T-cell (primary cell): Measurements from ENCODE around the gene ATG4C. TPM values are rescaled to one million over a fixed set of nuclear protein-coding genes. Genes with fewer than 3 reads are reported as not detected.

Experiments used
- ATAC-seq, 4 experiments: fragments of 200-7000 bp in 3 of 4; fragments of 150-1000 bp in 1 of 4; cut with Tn5 transposase; replicated peaks in 1 of 4; 1 replicate in 3 of 4; 2 replicates in 1 of 4; pipeline ENCODE4 v1.10.0; 2021; ENCODE audit warnings: moderate library complexity in 3 of 4, mild to moderate bottlenecking in 2 of 4, moderate number of reproducible peaks in 1 of 4
- CTCF ChIA-PET, 2 donors: fragments of 300-600 bp; sonication (Branson Sonifier 250); formaldehyde crosslinking; loops; one replicate each; lab custom pipeline; 2022; ENCODE audit warnings: antibody characterized with exemption in 2 of 2; lab: Charles Lee
- POLR2A ChIA-PET, 2 donors: fragments of 300-600 bp; sonication (Branson Sonifier 250); formaldehyde crosslinking; loops; one replicate each; lab custom pipeline; 2022; ENCODE audit warnings: antibody characterized with exemption in 2 of 2; lab: Charles Lee
- DNase-seq, 35 experiments: peaks; one replicate each; pipeline versions ENCODE4 v3.0.0 to v3.0.0-alpha.2; 2013 to 2023
- H3K27ac ChIP-seq: one replicate; pipeline ENCODE4 v1.5.1; 2013; ENCODE audit warnings: low read length
- H3K27me3 ChIP-seq, 2 experiments: replicated peaks in 1 of 2; 1 replicate in 1 of 2; 2 replicates in 1 of 2; pipeline versions ENCODE4 v1.6.1 to v1.7.0; 2013; ENCODE audit warnings: low read length in 1 of 2, mixed read lengths in 1 of 2; ENCODE audit not compliant: control insufficient read depth in 2 of 2, insufficient read depth in 2 of 2; ENCODE audit errors: extremely low read depth in 1 of 2
- H3K36me3 ChIP-seq, 2 donors: 1 replicate in 1 of 2; 2 replicates in 1 of 2; pipeline versions ENCODE4 v1.6.1 to v1.7.0; 2013; ENCODE audit warnings: low read length in 1 of 2; ENCODE audit not compliant: control insufficient read depth in 2 of 2, insufficient read depth in 1 of 2; ENCODE audit errors: extremely low read depth in 1 of 2
- H3K4me1 ChIP-seq, 2 experiments: 1 replicate in 1 of 2; 2 replicates in 1 of 2; pipeline versions ENCODE4 v1.6.1 to v1.7.0; 2013; ENCODE audit warnings: low read length in 2 of 2, mixed read lengths in 1 of 2; ENCODE audit not compliant: insufficient read depth in 2 of 2, control insufficient read depth in 1 of 2; ENCODE audit errors: extremely low read depth in 1 of 2
- H3K4me3 ChIP-seq, 2 donors: 1 replicate in 1 of 2; 2 replicates in 1 of 2; pipeline versions ENCODE4 v1.5.1 to v1.7.0; 2013; ENCODE audit warnings: mild to moderate bottlenecking in 2 of 2, low read length in 1 of 2, moderate library complexity in 1 of 2; ENCODE audit not compliant: control insufficient read depth in 1 of 2; ENCODE audit errors: extremely low read depth in 1 of 2
- H3K9me3 ChIP-seq: 2 replicates; pipeline ENCODE4 v1.7.0; 2013
- H3K27ac Mint-ChIP-seq, 2 donors: one replicate each; pipeline ENCODE4 v1.8.0; 2020 to 2021; ENCODE audit warnings: mild to moderate bottlenecking in 2 of 2, mixed read lengths in 2 of 2
- H3K27me3 Mint-ChIP-seq, 2 donors: one replicate each; pipeline ENCODE4 v1.8.0; 2021 to 2022; ENCODE audit warnings: mixed read lengths in 2 of 2
- H3K36me3 Mint-ChIP-seq: one replicate; pipeline ENCODE4 v1.8.0; 2021; ENCODE audit warnings: mixed read lengths
- H3K4me1 Mint-ChIP-seq, 3 donors: one replicate each; pipeline ENCODE4 v1.8.0; 2020 to 2022; ENCODE audit warnings: mixed read lengths in 3 of 3, mild to moderate bottlenecking in 1 of 3
- H3K4me3 Mint-ChIP-seq, 3 donors: one replicate each; pipeline ENCODE4 v1.8.0; 2020 to 2022; ENCODE audit warnings: mild to moderate bottlenecking in 3 of 3, mixed read lengths in 3 of 3, moderate library complexity in 3 of 3
- H3K9me3 Mint-ChIP-seq, 3 donors: one replicate each; pipeline ENCODE4 v1.8.0; 2020 to 2022; ENCODE audit warnings: mixed read lengths in 3 of 3
- WGBS: methylation state at CpG from one replicate; pipeline ENCODE4 v1.1.5; 2013; ENCODE audit warnings: missing lambda C conversion rate; ENCODE audit not compliant: insufficient coverage; 5-methylcytosine and 5-hydroxymethylcytosine counted together
- total RNA-seq, 35 experiments: library from RNA in 6 of 35; stranded (reverse) in 6 of 35; fragments of 120-200 nt in 1 of 35; gene quantifications; one replicate each; pipeline versions ENCODE4 v1.2.1 to v1.2.4 and lab custom pipeline; 2013 to 2026

The ATG4C gene
- total RNA-seq, 5 donors from 2014 or later (not counting 1 experiment from before 2014, with no cell fraction given) = 6.4 to 11.8 (median 10.4) TPM

DNA sequence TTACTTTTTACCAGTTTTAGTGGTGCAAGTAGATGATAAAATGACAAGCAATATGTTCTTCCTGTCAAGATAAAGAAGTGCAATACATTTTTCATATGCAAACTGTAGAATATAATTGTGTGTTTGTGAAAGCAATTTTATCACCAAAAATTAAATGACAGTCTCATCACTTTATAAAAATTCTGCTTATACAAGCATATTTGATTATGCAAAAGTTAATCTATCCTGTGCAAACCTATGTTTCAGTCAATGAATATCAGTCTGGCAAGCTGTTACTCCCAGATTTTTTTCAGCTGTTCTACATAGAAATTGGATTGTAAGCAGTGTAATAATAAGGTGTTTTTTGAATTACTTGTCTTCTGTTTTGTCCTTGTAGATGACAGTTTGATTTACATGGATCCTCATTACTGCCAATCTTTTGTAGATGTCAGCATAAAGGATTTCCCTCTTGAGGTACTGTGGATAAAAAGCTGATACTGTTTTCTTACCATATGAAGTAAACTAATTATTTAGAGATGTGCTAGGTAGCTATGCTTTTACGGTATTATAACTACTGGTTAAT lies 50.5 kb downstream of the ATG4C start:
- no peaks in the 10 kb centered on the region for H3K9me3 Mint-ChIP-seq
- no peaks in the 10 kb centered on the region for H3K4me1 ChIP-seq
- no peak overlapping the region for H3K4me3 ChIP-seq
- no peak for ATAC-seq
- peaks cover 29% of the 10 kb centered on the region for H3K36me3 Mint-ChIP-seq
- POLR2A ChIA-PET = interaction anchor here in 1 of 2 donors (0.6 kb wide), 1 partner anchor 626 kb away, joined by 6 read pairs; no protein-coding TSS in a partner anchor
- no peaks in the 10 kb centered on the region for H3K9me3 ChIP-seq
- H3K27me3 Mint-ChIP-seq = no peaks in the 10 kb centered on the region
- H3K27ac ChIP-seq = no peak overlapping the region
- H3K36me3 ChIP-seq = no peaks in the 10 kb centered on the region
- WGBS = no CpG with 5 or more reads among the region's 1 CpG
- no peak for DNase-seq
- no peaks in the 10 kb centered on the region for H3K4me1 Mint-ChIP-seq
- H3K4me3 Mint-ChIP-seq = no peak overlapping the region
- no peaks in the 10 kb centered on the region for H3K27me3 ChIP-seq
- CTCF ChIA-PET = interaction anchor here in 1 of 2 donors (0.7 kb wide), 1 partner anchor 789 kb away, joined by 5 read pairs; no protein-coding TSS in a partner anchor
- no peak overlapping the region for H3K27ac Mint-ChIP-seq

DNA sequence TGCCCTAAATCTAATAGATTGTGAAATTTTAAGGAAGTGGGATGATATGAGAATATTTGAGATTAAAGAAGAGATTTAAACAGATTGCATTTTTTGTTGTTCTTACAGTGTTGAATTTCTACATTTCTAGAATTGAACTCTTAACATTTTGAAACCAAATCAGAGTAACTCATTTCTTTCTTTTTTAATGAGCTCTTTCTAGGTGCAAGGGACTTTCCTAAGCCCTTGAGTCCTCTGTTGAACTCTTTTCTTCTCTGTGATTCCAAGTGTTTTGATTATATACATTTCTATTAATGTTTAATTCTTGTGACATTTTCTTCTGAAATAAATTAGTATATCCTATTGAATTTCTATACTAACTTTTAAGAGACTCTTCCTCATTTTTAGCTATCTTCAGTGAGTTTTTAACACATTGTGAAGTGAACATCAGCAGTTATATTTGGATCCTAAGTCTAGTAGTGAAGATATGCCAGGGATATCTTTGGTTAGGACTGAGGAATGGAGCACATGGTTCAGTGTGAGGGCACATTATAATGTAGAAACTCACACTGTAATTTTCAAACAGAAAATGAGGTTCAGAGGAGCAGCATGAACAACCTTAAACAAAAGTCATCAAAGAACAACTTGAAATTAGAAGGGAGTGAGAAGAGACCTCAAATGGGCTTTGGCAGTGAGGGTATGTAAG lies 53.1 kb downstream of the ATG4C start:
- H3K27ac Mint-ChIP-seq = no peak overlapping the region

DNA sequence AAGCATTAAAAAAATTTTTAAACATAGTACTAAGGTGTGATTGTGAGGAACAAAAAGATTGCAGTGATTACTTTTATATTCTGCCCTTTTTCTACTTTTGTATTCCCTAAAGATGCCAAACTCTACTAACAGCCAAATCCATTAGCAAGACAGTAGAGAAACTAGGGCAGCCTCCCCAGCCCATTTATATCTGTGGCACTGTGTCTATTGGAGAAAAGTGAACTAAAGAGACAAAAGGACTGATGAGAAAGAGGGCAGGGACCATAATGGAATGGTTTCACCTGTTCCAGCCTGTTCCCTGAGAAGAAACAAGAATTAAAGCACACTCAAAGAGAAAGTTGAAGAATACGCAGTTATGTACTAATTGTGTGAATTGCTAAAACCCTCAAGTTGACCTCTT lies 56.6 kb downstream of the ATG4C start:
- H3K36me3 ChIP-seq = peaks cover 0 to 4% of the 10 kb centered on the region in 2 donors
- ChIA-PET POLR2A (no interaction called here), CTCF (interaction anchor here in 1 of 2 donors (1.5 kb wide), 2 partner anchors 596 to 698 kb away, joined by 7 to 12 read pairs; no protein-coding TSS in a partner anchor)
- H3K27me3 ChIP-seq = no peaks in the 10 kb centered on the region
- Mint-ChIP-seq H3K36me3 (peaks cover 18% of the 10 kb centered on the region), H3K9me3 (no peaks in the 10 kb centered on the region), H3K4me1 (peaks cover 0 to 1% (median 0%) of the 10 kb centered on the region in 3 donors), H3K4me3 (no peak overlapping the region), H3K27ac (no peak overlapping the region), H3K27me3 (no peaks in the 10 kb centered on the region)
- no peak overlapping the region for H3K4me3 ChIP-seq
- no CpG with 5 or more reads among the region's 1 CpG for whole genome bisulfite sequencing
- DNase-seq = no peak
- ATAC-seq = no peak
- no peaks in the 10 kb centered on the region for H3K9me3 ChIP-seq
- no peak overlapping the region for H3K27ac ChIP-seq
- H3K4me1 ChIP-seq = no peaks in the 10 kb centered on the region

More for the DNA sequence above, 53.1 kb downstream of the ATG4C start:
- no peak overlapping the region for H3K27ac ChIP-seq
- ChIA-PET POLR2A (no interaction called here), CTCF (no interaction called here)
- H3K27me3 ChIP-seq = no peaks in the 10 kb centered on the region
- H3K27me3 Mint-ChIP-seq = no peaks in the 10 kb centered on the region
- no peak overlapping the region for H3K4me3 ChIP-seq
- no peaks in the 10 kb centered on the region for H3K9me3 Mint-ChIP-seq
- ATAC-seq (no peak), DNase-seq (no peak)
- H3K4me3 Mint-ChIP-seq = no peak overlapping the region
- no peaks in the 10 kb centered on the region for H3K9me3 ChIP-seq
- no peaks in the 10 kb centered on the region for H3K4me1 ChIP-seq
- H3K36me3 Mint-ChIP-seq = peaks cover 17% of the 10 kb centered on the region
- no peaks in the 10 kb centered on the region for H3K36me3 ChIP-seq
- peaks cover 0 to 1% (median 0%) of the 10 kb centered on the region in 3 donors for H3K4me1 Mint-ChIP-seq

DNA sequence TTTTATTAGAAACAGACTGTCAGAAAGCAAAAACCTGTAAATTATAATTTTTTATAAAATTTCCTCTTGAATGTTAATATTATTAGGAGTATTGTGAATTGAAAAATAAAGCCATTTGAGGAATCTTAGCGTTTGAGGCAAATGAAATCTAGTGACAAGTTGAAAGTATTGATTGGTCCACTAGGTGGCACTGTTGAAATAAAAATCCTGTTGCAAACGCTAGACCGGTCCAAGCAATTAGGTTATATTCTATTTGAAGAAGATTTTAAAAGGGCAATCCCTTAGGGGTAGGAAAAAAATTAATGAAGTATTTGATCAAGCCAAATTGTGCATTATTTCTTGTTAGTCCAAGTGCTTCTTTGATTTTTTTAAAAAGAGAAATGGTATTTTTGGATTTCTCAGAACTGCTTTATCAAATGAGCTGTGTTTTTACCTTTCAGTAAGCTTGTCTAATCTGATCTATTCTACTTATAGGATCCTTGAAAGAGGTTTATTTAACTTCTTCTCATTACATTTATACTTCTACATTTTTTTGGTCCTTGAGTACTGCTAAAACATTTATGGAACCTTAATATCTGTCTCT lies 57.7 kb downstream of the ATG4C start:
- CTCF ChIA-PET = interaction anchor here (0.5 to 3.1 kb wide), 20 partner anchors 8 to 1403 kb away, joined by 3 to 37 read pairs (median 4); no protein-coding TSS in a partner anchor
- Histone ChIP-seq H3K4me3 (no peak overlapping the region), H3K36me3 (peaks cover 0 to 4% of the 10 kb centered on the region in 2 donors), H3K9me3 (no peaks in the 10 kb centered on the region), H3K27ac (no peak overlapping the region), H3K4me1 (no peaks in the 10 kb centered on the region), H3K27me3 (no peaks in the 10 kb centered on the region)
- WGBS = 9% methylated on average over 3 of the region's 3 CpGs
- POLR2A ChIA-PET = interaction anchor here in 1 of 2 donors (0.6 kb wide), 1 partner anchor 713 kb away, joined by 3 read pairs; no protein-coding TSS in a partner anchor
- DNase-seq (peak in 9 of 35 experiments; percentile 2 to 74 (median 7)), ATAC-seq (peak in 1 of 4 experiments; percentile 42)
- peaks cover 13% of the 10 kb centered on the region for H3K36me3 Mint-ChIP-seq
- no peak overlapping the region for H3K4me3 Mint-ChIP-seq
- peaks cover 0 to 1% (median 0%) of the 10 kb centered on the region in 3 donors for H3K4me1 Mint-ChIP-seq
- H3K9me3 Mint-ChIP-seq = no peaks in the 10 kb centered on the region
- H3K27me3 Mint-ChIP-seq = no peaks in the 10 kb centered on the region
- no peak overlapping the region for H3K27ac Mint-ChIP-seq

DNA sequence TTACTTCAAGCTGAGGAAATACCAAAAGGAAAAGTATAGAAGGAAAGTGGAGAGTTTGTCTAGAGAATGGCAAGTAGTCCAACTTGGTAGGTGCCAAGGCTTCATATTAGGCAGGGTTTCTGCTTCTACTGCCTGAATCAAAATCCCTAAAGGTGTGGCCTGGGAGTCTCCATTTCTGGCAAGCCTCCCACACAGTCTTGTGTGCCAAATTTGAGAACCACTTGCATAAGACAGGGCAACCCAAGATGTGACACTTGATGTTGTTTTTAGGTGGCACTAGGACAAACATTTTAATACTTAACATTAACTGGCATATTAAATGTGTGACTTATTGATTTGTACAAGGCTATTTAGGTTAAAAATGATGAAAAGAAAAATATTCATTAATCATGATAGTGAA lies 60.1 kb downstream of the ATG4C start:
- Mint-ChIP-seq H3K9me3 (no peaks in the 10 kb centered on the region), H3K36me3 (peaks cover 10% of the 10 kb centered on the region), H3K4me1 (peaks cover 0 to 1% (median 0%) of the 10 kb centered on the region in 3 donors), H3K27me3 (no peaks in the 10 kb centered on the region), H3K4me3 (no peak overlapping the region), H3K27ac (no peak overlapping the region)
- CTCF ChIA-PET = interaction anchor here in 1 of 2 donors (3.1 kb wide), 1 partner anchor 694 kb away, joined by 37 read pairs; no protein-coding TSS in a partner anchor
- Histone ChIP-seq H3K9me3 (no peaks in the 10 kb centered on the region), H3K4me3 (no peak overlapping the region), H3K4me1 (no peaks in the 10 kb centered on the region), H3K36me3 (peaks cover 0 to 4% of the 10 kb centered on the region in 2 donors), H3K27me3 (no peaks in the 10 kb centered on the region), H3K27ac (no peak overlapping the region)
- DNase-seq (no peak), ATAC-seq (no peak)
- POLR2A ChIA-PET = no interaction called here

DNA sequence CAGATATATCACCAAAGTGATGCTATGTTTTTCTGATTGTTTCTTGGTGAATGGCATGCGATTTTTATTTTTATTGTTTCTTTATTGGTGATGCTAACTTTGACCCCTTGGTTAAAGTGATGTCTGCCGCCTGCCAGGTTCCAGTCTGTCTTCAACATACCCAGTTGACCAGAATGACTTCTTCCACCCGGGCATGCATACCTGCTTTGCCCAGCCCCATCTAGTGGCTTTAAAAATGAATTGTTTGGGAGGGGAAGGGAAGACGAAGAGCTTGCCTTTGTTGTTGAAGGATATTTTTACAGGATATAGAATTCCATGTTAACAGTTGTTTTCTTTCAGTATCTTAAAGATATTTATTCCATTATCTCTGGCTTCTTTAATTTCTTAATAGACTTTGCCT lies 65.1 kb downstream of the ATG4C start:
- Mint-ChIP-seq H3K27ac (no peak overlapping the region), H3K4me1 (no peaks in the 10 kb centered on the region), H3K9me3 (no peaks in the 10 kb centered on the region), H3K36me3 (peaks cover 31% of the 10 kb centered on the region), H3K27me3 (no peaks in the 10 kb centered on the region), H3K4me3 (no peak overlapping the region)
- WGBS = no CpG with 5 or more reads among the region's 4 CpGs
- DNase-seq (no peak), ATAC-seq (no peak)
- no peaks in the 10 kb centered on the region for H3K4me1 ChIP-seq
- no peaks in the 10 kb centered on the region for H3K9me3 ChIP-seq
- peaks cover 0 to 6% of the 10 kb centered on the region in 2 donors for H3K36me3 ChIP-seq
- H3K4me3 ChIP-seq = no peak overlapping the region
- ChIA-PET CTCF (no interaction called here), POLR2A (no interaction called here)
- no peaks in the 10 kb centered on the region for H3K27me3 ChIP-seq
- H3K27ac ChIP-seq = no peak overlapping the region
